H1 (cell line): ENCODE measurements around the gene CADPS. TPM values are rescaled to one million over a fixed set of nuclear protein-coding genes. Genes with fewer than 3 reads are reported as not detected.

Source experiments
- BRCA1 ChIP-seq: IDR thresholded peaks from 2 replicates; pipeline ENCODE4 v1.6.1; 2012; ENCODE audit warnings: low read depth, low read length, improper control_type of control experiment
- CHD7 ChIP-seq: fragments of 300-600 bp; sonication (generic); IDR thresholded peaks from 2 replicates; pipeline ENCODE4 v1.7.1; 2012; ENCODE audit warnings: low read length, moderate library complexity, mild to moderate bottlenecking, inconsistent platforms; ENCODE audit not compliant: insufficient replicate concordance
- KDM5A ChIP-seq: fragments of 200-600 bp; IDR thresholded peaks from 2 replicates; pipeline ENCODE4 v1.7.1; 2012; ENCODE audit warnings: mild to moderate bottlenecking, low read length, inconsistent platforms, mixed read lengths
- MAX ChIP-seq: IDR thresholded peaks from 2 replicates; pipeline ENCODE4 v1.6.1; 2012; ENCODE audit warnings: inconsistent platforms
- SIX5 ChIP-seq: IDR thresholded peaks from 2 replicates; pipeline ENCODE4 v1.6.1; 2011; ENCODE audit warnings: mild to moderate bottlenecking, low read depth, low read length
- polyA plus RNA-seq, 7 experiments: library from polyadenylated mRNA; depleted of rRNA in 3 of 7; stranded (reverse) in 5 of 7; unstranded in 2 of 7; fragments of >200 nt in 5 of 7; fragments of 200-250 nt in 2 of 7; gene quantifications; 1 replicate in 5 of 7; 2 replicates in 1 of 7; 4 replicates in 1 of 7; pipeline versions ENCODE4 v1.2.1 to v1.2.3, GENCODE V29; 2011 to 2013; ENCODE audit warnings: missing spikeins in 2 of 7, mixed read lengths in 2 of 7
- total RNA-seq: library from RNA; stranded (reverse); fragmentation: NEBNext Ultra II Directional; extraction: Animal tissue kit (Norgen Biotek cat#: 25700); gene quantifications from 2 replicates; pipeline ENCODE4 v1.2.1, GENCODE V29; 2021

The CADPS gene
- total and polyA plus RNA-seq, 2 of the 8 experiments (the other 6 are each of a cell fraction or from before 2014, with no cell fraction given) = 7.1 to 10.2 TPM

GRCh38 chr3:62870321-62870720 is 4.9 kb downstream of the CADPS start (continued):
- no peak for TF ChIP-seq CHD7
- no peak for TF ChIP-seq BRCA1
- TF ChIP-seq KDM5A = no peak
- no peak for TF ChIP-seq MAX
- TF ChIP-seq SIX5 = no peak
